MCF 10A (cell line): ENCODE measurements around the gene C20orf173. TPM values are rescaled to one million over a fixed set of nuclear protein-coding genes. Genes with fewer than 3 reads are reported as not detected.
"Not testable (repeated sequence)": the region's sequence is repeated elsewhere in the genome, so short reads cannot be mapped to it uniquely, and the experiment has no call there.

Experiments used
- BruUV-seq: library from RNA; stranded (reverse); fragments of 400-500 nt; replicated peaks from 2 replicates; lab custom pipeline; 2021; lab: Mats Ljungman, UMichigan
- CTCF ChIA-PET: fragments of 300-600 bp; sonication (Branson Sonifier 250); formaldehyde crosslinking; extraction: SDS; loops from one replicate; lab custom pipeline; 2021; ENCODE audit warnings: antibody characterized with exemption, inconsistent platforms; lab: Yijun Ruan, JAX
- POLR2A ChIA-PET: fragments of 300-600, 350-650 bp; sonication (Branson Sonifier 250); formaldehyde crosslinking; extraction: SDS; loops from one replicate; lab custom pipeline; 2020; ENCODE audit warnings: antibody characterized with exemption, inconsistent platforms; lab: Yijun Ruan, JAX
- DNase-seq: peaks from one replicate; pipeline ENCODE4 v3.0.0-alpha.2; 2018; ENCODE audit not compliant: unreplicated experiment
- H3K27ac Mint-ChIP-seq: one replicate; pipeline ENCODE4 v1.8.0; 2022; ENCODE audit warnings: mild to moderate bottlenecking, low read depth, mixed read lengths; ENCODE audit not compliant: unreplicated experiment
- H3K27me3 Mint-ChIP-seq: one replicate; pipeline ENCODE4 v1.8.0; 2022; ENCODE audit warnings: mixed read lengths; ENCODE audit not compliant: insufficient read depth, unreplicated experiment
- H3K36me3 Mint-ChIP-seq: one replicate; pipeline ENCODE4 v1.8.0; 2022; ENCODE audit warnings: mild to moderate bottlenecking, moderate library complexity, mixed read lengths; ENCODE audit not compliant: insufficient read depth, unreplicated experiment
- H3K4me1 Mint-ChIP-seq: one replicate; pipeline ENCODE4 v1.8.0; 2022; ENCODE audit warnings: mixed read lengths; ENCODE audit not compliant: insufficient read depth, unreplicated experiment
- H3K4me3 Mint-ChIP-seq: one replicate; pipeline ENCODE4 v1.8.0; 2022; ENCODE audit warnings: mild to moderate bottlenecking, moderate library complexity, mixed read lengths; ENCODE audit not compliant: unreplicated experiment
- H3K9me3 Mint-ChIP-seq: one replicate; pipeline ENCODE4 v1.8.0; 2022; ENCODE audit warnings: mixed read lengths; ENCODE audit not compliant: unreplicated experiment
- CTCF ChIP-seq: fragments of 200-600 bp; IDR thresholded peaks from one replicate; pipeline ENCODE4 v1.8.0; 2022; ENCODE audit warnings: antibody characterized with exemption, mild to moderate bottlenecking; ENCODE audit not compliant: unreplicated experiment
- intact Hi-C: fragments of 100-400 bp; cut with micrococcal nuclease; formaldehyde crosslinking; loops from 2 replicates; pipeline ENCODE4 v1.14.1; 2022
- total RNA-seq: library from RNA; stranded (reverse); gene quantifications from 2 replicates; pipeline ENCODE4 v1.2.3, GENCODE V29; 2022

Gene C20orf173
- total RNA-seq, 1 experiment from 2014 or later = not detected

GRCh38 chr20:35552914-35553313 is 23.5 kb upstream of the C20orf173 start:
- peaks cover 32% of the 10 kb centered on the region for H3K36me3 Mint-ChIP-seq
- ChIA-PET CTCF (interaction anchor here (0.6 to 1.0 kb wide), 2 partner anchors 10 to 16 kb away, joined by 4 read pairs; no protein-coding TSS in a partner anchor), POLR2A (interaction anchor here (0.9 to 1.0 kb wide), 2 partner anchors 10 to 11 kb away, joined by 3 to 4 read pairs; partner anchors contain the start of gene ERGIC3)
- no TSS peak for BruUV-seq
- no peaks in the 10 kb centered on the region for H3K27me3 Mint-ChIP-seq
- intact Hi-C loops = no loop called here
- H3K4me3 Mint-ChIP-seq = no peak overlapping the region
- DNase-seq = no peak
- H3K27ac Mint-ChIP-seq = no peak overlapping the region
- no peaks in the 10 kb centered on the region for H3K9me3 Mint-ChIP-seq
- peaks cover 8% of the 10 kb centered on the region for H3K4me1 Mint-ChIP-seq
- no peak for TF ChIP-seq CTCF

- no peak for DNase-seq
- CTCF ChIA-PET = interaction anchor here (0.6 to 0.9 kb wide), 3 partner anchors 26 to 308 kb away, joined by 4 read pairs; no protein-coding TSS in a partner anchor
- TF ChIP-seq CTCF = no peak
- H3K4me1 Mint-ChIP-seq = peaks cover 8% of the 10 kb centered on the region
- peaks cover 27% of the 10 kb centered on the region for H3K36me3 Mint-ChIP-seq
- BruUV-seq = no TSS peak
- H3K9me3 Mint-ChIP-seq = no peaks in the 10 kb centered on the region
- POLR2A ChIA-PET = interaction anchor here (0.5 to 1.6 kb wide), 5 partner anchors 9 to 112 kb away, joined by 3 to 5 read pairs (median 3); partner anchors contain the start of gene ERGIC3
- no peak overlapping the region for H3K27ac Mint-ChIP-seq
- H3K4me3 Mint-ChIP-seq = no peak overlapping the region
- H3K27me3 Mint-ChIP-seq = no peaks in the 10 kb centered on the region
- intact Hi-C loops = no loop called here
These were observed 22.1 kb upstream of the C20orf173 start for GRCh38 chr20:35551503-35551902.

- POLR2A ChIA-PET = interaction anchor here (0.7 kb wide), 1 partner anchor 101 kb away, joined by 3 read pairs; no protein-coding TSS in a partner anchor
- H3K27me3 Mint-ChIP-seq = no peaks in the 10 kb centered on the region
- BruUV-seq = no TSS peak
- H3K9me3 Mint-ChIP-seq = no peaks in the 10 kb centered on the region
- H3K4me3 Mint-ChIP-seq = no peak overlapping the region
- no peak for TF ChIP-seq CTCF
- CTCF ChIA-PET = interaction anchor here (0.5 to 1.1 kb wide), 6 partner anchors 10 to 121 kb away, joined by 3 to 4 read pairs (median 3); no protein-coding TSS in a partner anchor
- H3K27ac Mint-ChIP-seq = no peak overlapping the region
- peaks cover 34% of the 10 kb centered on the region for H3K36me3 Mint-ChIP-seq
- DNase-seq = no peak
- intact Hi-C loops = no loop called here
- H3K4me1 Mint-ChIP-seq = peaks cover 7% of the 10 kb centered on the region
These were observed 17.9 kb upstream of the C20orf173 start for GRCh38 chr20:35547329-35547728.

GRCh38 chr20:35546127-35546526 is 16.7 kb upstream of the C20orf173 start:
- DNase-seq = no peak
- intact Hi-C loops = no loop called here
- CTCF ChIA-PET = interaction anchor here (0.6 to 1.1 kb wide), 3 partner anchors 21 to 135 kb away, joined by 3 to 5 read pairs (median 4); partner anchors contain the start of gene UQCC1
- POLR2A ChIA-PET = no interaction called here
- no peak for TF ChIP-seq CTCF
- no peak overlapping the region for H3K4me3 Mint-ChIP-seq
- H3K27me3 Mint-ChIP-seq = no peaks in the 10 kb centered on the region
- BruUV-seq = no TSS peak
- H3K4me1 Mint-ChIP-seq = peaks cover 7% of the 10 kb centered on the region
- no peak overlapping the region for H3K27ac Mint-ChIP-seq
- H3K36me3 Mint-ChIP-seq = peaks cover 34% of the 10 kb centered on the region
- H3K9me3 Mint-ChIP-seq = no peaks in the 10 kb centered on the region

GRCh38 chr20:35544941-35545340 is 15.5 kb upstream of the C20orf173 start:
- H3K27me3 Mint-ChIP-seq, POLR2A ChIA-PET, H3K4me3 Mint-ChIP-seq, H3K4me1 Mint-ChIP-seq, intact Hi-C loops, H3K9me3 Mint-ChIP-seq, BruUV-seq, H3K27ac Mint-ChIP-seq: not testable (repeated sequence)
- CTCF ChIA-PET = interaction anchor here (0.5 to 1.1 kb wide), 2 partner anchors 9 to 22 kb away, joined by 3 read pairs; no protein-coding TSS in a partner anchor
- DNase-seq = peak; percentile 19
- H3K36me3 Mint-ChIP-seq = peaks cover 34% of the 10 kb centered on the region
